Measurements from ENCODE around the gene SLC25A52. TPM values are rescaled to one million over a fixed set of nuclear protein-coding genes. Genes with fewer than 3 reads are reported as not detected.

The SLC25A52 gene
- total and polyA plus RNA-seq, 2 experiments from 2014 or later: not detected

- 83% methylated on average over 7 of the region's 7 CpGs for WGBS (ENCODE audit: low lambda C conversion rate, missing lambda C conversion rate)
- no peaks in the 10 kb centered on the region for H3K79me2 ChIP-seq
- peaks cover 13% of the 10 kb centered on the region for H3K4me1 ChIP-seq (ENCODE audit: insufficient read depth)
- H3K27ac ChIP-seq: no peak overlapping the region
- no peaks in the 10 kb centered on the region for H3K9me2 ChIP-seq (replicated peaks; ENCODE audit: insufficient read depth)
- H4K20me1 ChIP-seq (ENCODE audit: insufficient read depth, poor library complexity, severe bottlenecking): no peaks in the 10 kb centered on the region
- DNase-seq (ENCODE audit: low spot score): no peak
- H3K27me3 ChIP-seq: no peaks in the 10 kb centered on the region
- H3K36me3 ChIP-seq (replicated peaks; ENCODE audit: insufficient read depth, low read depth): no peaks in the 10 kb centered on the region
- no peaks in the 10 kb centered on the region for H3K9me3 ChIP-seq (ENCODE audit: low read depth)
- no peak overlapping the region for H3K4me2 ChIP-seq
- H2AFZ ChIP-seq: no peak overlapping the region
- H3K4me3 ChIP-seq: no peak overlapping the region
- TF ChIP-seq CTCF (IDR thresholded peaks at IDR 0.05; ENCODE audit: poor library complexity): no peak
- TF ChIP-seq EZH2 (IDR thresholded peaks at IDR 0.05; ENCODE audit: borderline replicate concordance): no peak
- no peak for TF ChIP-seq EZH2phosphoT487 (IDR thresholded peaks at IDR 0.05; ENCODE audit: low read depth, severe bottlenecking, unreplicated experiment)
These were observed 39.8 kb downstream of the SLC25A52 start for GRCh38 chr18:31720867-31721266.

GRCh38 chr18:31719363-31720006 lies 41.2 kb downstream of the SLC25A52 start:
- H4K20me1 ChIP-seq (ENCODE audit: insufficient read depth, poor library complexity, severe bottlenecking): no peaks in the 10 kb centered on the region
- no peak for DNase-seq (ENCODE audit: low spot score)
- H3K79me2 ChIP-seq: no peaks in the 10 kb centered on the region
- no peak overlapping the region for H2AFZ ChIP-seq
- no peak overlapping the region for H3K4me3 ChIP-seq
- peaks cover 13% of the 10 kb centered on the region for H3K4me1 ChIP-seq (ENCODE audit: insufficient read depth)
- no peak overlapping the region for H3K27ac ChIP-seq
- H3K36me3 ChIP-seq (replicated peaks; ENCODE audit: insufficient read depth, low read depth): no peaks in the 10 kb centered on the region
- H3K27me3 ChIP-seq: no peaks in the 10 kb centered on the region
- no peaks in the 10 kb centered on the region for H3K9me2 ChIP-seq (replicated peaks; ENCODE audit: insufficient read depth)
- H3K9me3 ChIP-seq (ENCODE audit: low read depth): no peaks in the 10 kb centered on the region
- TF ChIP-seq CTCF (IDR thresholded peaks at IDR 0.05; ENCODE audit: poor library complexity) (no peak), EZH2phosphoT487 (IDR thresholded peaks at IDR 0.05; ENCODE audit: low read depth, severe bottlenecking, unreplicated experiment) (no peak), EZH2 (IDR thresholded peaks at IDR 0.05; ENCODE audit: borderline replicate concordance) (no peak)
- no peak overlapping the region for H3K4me2 ChIP-seq
- 76% methylated on average over 7 of the region's 7 CpGs for WGBS (ENCODE audit: low lambda C conversion rate, missing lambda C conversion rate)

- H3K36me3 ChIP-seq (replicated peaks; ENCODE audit: insufficient read depth, low read depth): no peaks in the 10 kb centered on the region
- no peak for TF ChIP-seq EZH2phosphoT487 (IDR thresholded peaks at IDR 0.05; ENCODE audit: low read depth, severe bottlenecking, unreplicated experiment)
- TF ChIP-seq CTCF (IDR thresholded peaks at IDR 0.05; ENCODE audit: poor library complexity): no peak
- no peak for TF ChIP-seq EZH2 (IDR thresholded peaks at IDR 0.05; ENCODE audit: borderline replicate concordance)
- peaks cover 13% of the 10 kb centered on the region for H3K4me1 ChIP-seq (ENCODE audit: insufficient read depth)
- no peak for DNase-seq (ENCODE audit: low spot score)
- H3K27ac ChIP-seq: no peak overlapping the region
- no peak overlapping the region for H3K4me2 ChIP-seq
- WGBS (ENCODE audit: low lambda C conversion rate, missing lambda C conversion rate): 87% methylated on average over 3 of the region's 3 CpGs
- no peak overlapping the region for H3K4me3 ChIP-seq
- no peak overlapping the region for H2AFZ ChIP-seq
- H4K20me1 ChIP-seq (ENCODE audit: insufficient read depth, poor library complexity, severe bottlenecking): no peaks in the 10 kb centered on the region
- H3K79me2 ChIP-seq: no peaks in the 10 kb centered on the region
- H3K9me2 ChIP-seq (replicated peaks; ENCODE audit: insufficient read depth): no peaks in the 10 kb centered on the region
- no peaks in the 10 kb centered on the region for H3K27me3 ChIP-seq
- H3K9me3 ChIP-seq (ENCODE audit: low read depth): no peaks in the 10 kb centered on the region
These were observed 42.3 kb downstream of the SLC25A52 start for GRCh38 chr18:31718386-31718785.

Measured in hepatocyte (in vitro differentiated cells).